Measurements from ENCODE around the gene TENM4. TPM values are rescaled to one million over a fixed set of nuclear protein-coding genes. Genes with fewer than 3 reads are reported as not detected.

Gene TENM4
- total RNA-seq, 1 experiment from 2014 or later = 25.0 TPM

DNA sequence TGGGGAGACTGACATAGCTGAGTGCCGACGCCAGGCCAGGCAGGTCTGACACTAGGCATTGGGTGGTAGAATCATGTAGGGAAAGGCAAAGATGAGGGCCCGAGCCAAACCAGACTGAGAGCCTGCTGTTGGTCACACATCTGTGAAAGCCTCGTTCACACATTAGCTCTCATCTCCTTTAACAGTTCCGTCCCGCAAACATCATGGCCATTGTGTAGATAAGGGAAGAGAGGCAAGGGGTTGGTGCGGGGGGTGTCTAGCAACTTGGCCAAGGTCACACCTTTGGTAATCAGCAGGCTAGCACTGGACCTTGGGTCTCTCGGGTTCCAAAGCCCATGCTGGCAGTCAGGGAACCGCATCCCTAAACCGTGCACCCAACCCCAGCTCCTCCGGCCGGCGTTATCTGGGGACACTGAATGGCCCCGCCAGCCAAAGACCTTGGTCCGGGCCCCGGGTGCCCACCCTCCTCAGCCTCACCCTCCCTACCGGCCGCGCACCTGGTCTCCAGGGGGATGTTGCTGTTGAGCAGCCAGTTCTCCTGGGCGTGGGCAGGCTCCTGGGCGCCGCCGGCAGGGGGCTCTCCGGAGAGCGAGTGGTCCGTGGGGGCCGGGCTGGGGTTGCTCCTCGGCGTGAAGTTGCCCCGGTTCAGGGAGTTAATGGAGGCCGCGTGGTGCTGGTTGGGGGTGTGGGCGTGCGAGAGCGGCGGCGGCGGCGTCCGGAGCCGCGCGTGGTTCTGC, 537.9 kb downstream of the TENM4 start:
- 0 out of 2 replicates have a peak, but pooled peaks cover 3% of the 10 kb centered on the region for H3K4me1 Mint-ChIP-seq
- ChIA-PET POLR2A (no interaction called here), CTCF (no interaction called here)
- TF ChIP-seq FOXJ3 (CRISPR knock-in tag; IDR thresholded peaks at IDR 0.05; ENCODE audit: borderline replicate concordance) = no peak
- no peak for TF ChIP-seq SOX15 (CRISPR knock-in tag; IDR thresholded peaks at IDR 0.05)
- no peak for TF ChIP-seq HMGA2 (CRISPR knock-in tag; IDR thresholded peaks at IDR 0.05)
- no peak for TF ChIP-seq ZNF263 (CRISPR knock-in tag; IDR thresholded peaks at IDR 0.05; ENCODE audit: low read depth)
- no peak for TF ChIP-seq FOXK1 (CRISPR knock-in tag; IDR thresholded peaks at IDR 0.05)
- no peak for TF ChIP-seq SMAD4 (CRISPR knock-in tag; IDR thresholded peaks at IDR 0.05)
- TF ChIP-seq JUN (CRISPR knock-in tag; IDR thresholded peaks at IDR 0.05) = no peak
- TF ChIP-seq, protein P1, sequence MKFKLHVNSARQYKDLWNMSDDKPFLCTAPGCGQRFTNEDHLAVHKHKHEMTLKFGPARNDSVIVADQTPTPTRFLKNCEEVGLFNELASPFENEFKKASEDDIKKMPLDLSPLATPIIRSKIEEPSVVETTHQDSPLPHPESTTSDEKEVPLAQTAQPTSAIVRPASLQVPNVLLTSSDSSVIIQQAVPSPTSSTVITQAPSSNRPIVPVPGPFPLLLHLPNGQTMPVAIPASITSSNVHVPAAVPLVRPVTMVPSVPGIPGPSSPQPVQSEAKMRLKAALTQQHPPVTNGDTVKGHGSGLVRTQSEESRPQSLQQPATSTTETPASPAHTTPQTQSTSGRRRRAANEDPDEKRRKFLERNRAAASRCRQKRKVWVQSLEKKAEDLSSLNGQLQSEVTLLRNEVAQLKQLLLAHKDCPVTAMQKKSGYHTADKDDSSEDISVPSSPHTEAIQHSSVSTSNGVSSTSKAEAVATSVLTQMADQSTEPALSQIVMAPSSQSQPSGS (CRISPR knock-in tag; IDR thresholded peaks at IDR 0.05; ENCODE audit: borderline replicate concordance, low read depth) = no peak
- TF ChIP-seq, protein P2, sequence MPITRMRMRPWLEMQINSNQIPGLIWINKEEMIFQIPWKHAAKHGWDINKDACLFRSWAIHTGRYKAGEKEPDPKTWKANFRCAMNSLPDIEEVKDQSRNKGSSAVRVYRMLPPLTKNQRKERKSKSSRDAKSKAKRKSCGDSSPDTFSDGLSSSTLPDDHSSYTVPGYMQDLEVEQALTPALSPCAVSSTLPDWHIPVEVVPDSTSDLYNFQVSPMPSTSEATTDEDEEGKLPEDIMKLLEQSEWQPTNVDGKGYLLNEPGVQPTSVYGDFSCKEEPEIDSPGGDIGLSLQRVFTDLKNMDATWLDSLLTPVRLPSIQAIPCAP (CRISPR knock-in tag; IDR thresholded peaks at IDR 0.05) = no peak
- TF ChIP-seq, protein P3, sequence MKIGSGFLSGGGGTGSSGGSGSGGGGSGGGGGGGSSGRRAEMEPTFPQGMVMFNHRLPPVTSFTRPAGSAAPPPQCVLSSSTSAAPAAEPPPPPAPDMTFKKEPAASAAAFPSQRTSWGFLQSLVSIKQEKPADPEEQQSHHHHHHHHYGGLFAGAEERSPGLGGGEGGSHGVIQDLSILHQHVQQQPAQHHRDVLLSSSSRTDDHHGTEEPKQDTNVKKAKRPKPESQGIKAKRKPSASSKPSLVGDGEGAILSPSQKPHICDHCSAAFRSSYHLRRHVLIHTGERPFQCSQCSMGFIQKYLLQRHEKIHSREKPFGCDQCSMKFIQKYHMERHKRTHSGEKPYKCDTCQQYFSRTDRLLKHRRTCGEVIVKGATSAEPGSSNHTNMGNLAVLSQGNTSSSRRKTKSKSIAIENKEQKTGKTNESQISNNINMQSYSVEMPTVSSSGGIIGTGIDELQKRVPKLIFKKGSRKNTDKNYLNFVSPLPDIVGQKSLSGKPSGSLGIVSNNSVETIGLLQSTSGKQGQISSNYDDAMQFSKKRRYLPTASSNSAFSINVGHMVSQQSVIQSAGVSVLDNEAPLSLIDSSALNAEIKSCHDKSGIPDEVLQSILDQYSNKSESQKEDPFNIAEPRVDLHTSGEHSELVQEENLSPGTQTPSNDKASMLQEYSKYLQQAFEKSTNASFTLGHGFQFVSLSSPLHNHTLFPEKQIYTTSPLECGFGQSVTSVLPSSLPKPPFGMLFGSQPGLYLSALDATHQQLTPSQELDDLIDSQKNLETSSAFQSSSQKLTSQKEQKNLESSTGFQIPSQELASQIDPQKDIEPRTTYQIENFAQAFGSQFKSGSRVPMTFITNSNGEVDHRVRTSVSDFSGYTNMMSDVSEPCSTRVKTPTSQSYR (CRISPR knock-in tag; IDR thresholded peaks at IDR 0.05) = no peak
- TF ChIP-seq, protein P4, sequence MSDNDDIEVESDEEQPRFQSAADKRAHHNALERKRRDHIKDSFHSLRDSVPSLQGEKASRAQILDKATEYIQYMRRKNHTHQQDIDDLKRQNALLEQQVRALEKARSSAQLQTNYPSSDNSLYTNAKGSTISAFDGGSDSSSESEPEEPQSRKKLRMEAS (CRISPR knock-in tag; IDR thresholded peaks at IDR 0.05) = no peak
- H3K4me3 Mint-ChIP-seq = no peak overlapping the region
- H3K27ac Mint-ChIP-seq = no peak overlapping the region
- no peaks in the 10 kb centered on the region for H3K36me3 Mint-ChIP-seq
- ATAC-seq = no peak
- H3K9me3 Mint-ChIP-seq = no peaks in the 10 kb centered on the region
- H3K27me3 Mint-ChIP-seq (ENCODE audit: low read depth) = no peaks in the 10 kb centered on the region
- DNase-seq (ENCODE audit: low spot score) = no peak

DNA sequence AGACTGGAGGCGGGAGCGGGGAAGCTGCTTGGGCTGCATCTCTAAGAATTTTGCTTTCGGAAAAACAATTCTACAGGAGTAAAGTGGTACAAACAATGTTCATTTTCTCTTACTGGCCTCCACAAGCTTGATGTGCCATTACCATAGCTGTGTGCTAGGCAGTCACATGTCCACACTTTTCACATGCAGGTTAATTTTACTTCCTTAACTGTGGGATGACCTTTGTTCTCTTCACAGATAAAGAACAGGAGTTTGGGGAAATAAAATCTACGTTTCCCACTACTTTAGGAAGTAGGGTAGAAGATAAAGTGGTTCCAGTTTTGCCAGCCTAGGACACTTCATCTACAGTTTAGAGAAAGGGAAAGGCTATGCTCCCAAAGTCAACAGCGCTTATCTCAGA, 539.0 kb downstream of the TENM4 start:
- no peaks in the 10 kb centered on the region for H3K36me3 Mint-ChIP-seq
- 0 out of 2 replicates have a peak, but pooled peaks cover 3% of the 10 kb centered on the region for H3K4me1 Mint-ChIP-seq
- ChIA-PET CTCF (no interaction called here), POLR2A (no interaction called here)
- no peaks in the 10 kb centered on the region for H3K9me3 Mint-ChIP-seq
- ATAC-seq (no peak), DNase-seq (ENCODE audit: low spot score) (no peak)
- no peak overlapping the region for H3K4me3 Mint-ChIP-seq
- no peak overlapping the region for H3K27ac Mint-ChIP-seq
- H3K27me3 Mint-ChIP-seq (ENCODE audit: low read depth) = no peaks in the 10 kb centered on the region
- no peak for TF ChIP-seq TP53 (CRISPR knock-in tag; IDR thresholded peaks at IDR 0.05)
- TF ChIP-seq, protein P5, sequence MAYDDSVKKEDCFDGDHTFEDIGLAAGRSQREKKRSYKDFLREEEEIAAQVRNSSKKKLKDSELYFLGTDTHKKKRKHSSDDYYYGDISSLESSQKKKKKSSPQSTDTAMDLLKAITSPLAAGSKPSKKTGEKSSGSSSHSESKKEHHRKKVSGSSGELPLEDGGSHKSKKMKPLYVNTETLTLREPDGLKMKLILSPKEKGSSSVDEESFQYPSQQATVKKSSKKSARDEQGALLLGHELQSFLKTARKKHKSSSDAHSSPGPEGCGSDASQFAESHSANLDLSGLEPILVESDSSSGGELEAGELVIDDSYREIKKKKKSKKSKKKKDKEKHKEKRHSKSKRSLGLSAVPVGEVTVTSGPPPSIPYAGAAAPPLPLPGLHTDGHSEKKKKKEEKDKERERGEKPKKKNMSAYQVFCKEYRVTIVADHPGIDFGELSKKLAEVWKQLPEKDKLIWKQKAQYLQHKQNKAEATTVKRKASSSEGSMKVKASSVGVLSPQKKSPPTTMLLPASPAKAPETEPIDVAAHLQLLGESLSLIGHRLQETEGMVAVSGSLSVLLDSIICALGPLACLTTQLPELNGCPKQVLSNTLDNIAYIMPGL (CRISPR knock-in tag; IDR thresholded peaks at IDR 0.05) = no peak
- no peak for TF ChIP-seq PRRX2 (CRISPR knock-in tag; IDR thresholded peaks at IDR 0.05)
- no peak for TF ChIP-seq NFYB (CRISPR knock-in tag; conservative IDR thresholded peaks at IDR 0.05; ENCODE audit: low read depth)
- no peak for TF ChIP-seq NR3C1 (CRISPR knock-in tag; conservative IDR thresholded peaks at IDR 0.05; ENCODE audit: low read depth)
- no peak for TF ChIP-seq NFE2L1 (CRISPR knock-in tag; IDR thresholded peaks at IDR 0.05)
- TF ChIP-seq, protein P6, sequence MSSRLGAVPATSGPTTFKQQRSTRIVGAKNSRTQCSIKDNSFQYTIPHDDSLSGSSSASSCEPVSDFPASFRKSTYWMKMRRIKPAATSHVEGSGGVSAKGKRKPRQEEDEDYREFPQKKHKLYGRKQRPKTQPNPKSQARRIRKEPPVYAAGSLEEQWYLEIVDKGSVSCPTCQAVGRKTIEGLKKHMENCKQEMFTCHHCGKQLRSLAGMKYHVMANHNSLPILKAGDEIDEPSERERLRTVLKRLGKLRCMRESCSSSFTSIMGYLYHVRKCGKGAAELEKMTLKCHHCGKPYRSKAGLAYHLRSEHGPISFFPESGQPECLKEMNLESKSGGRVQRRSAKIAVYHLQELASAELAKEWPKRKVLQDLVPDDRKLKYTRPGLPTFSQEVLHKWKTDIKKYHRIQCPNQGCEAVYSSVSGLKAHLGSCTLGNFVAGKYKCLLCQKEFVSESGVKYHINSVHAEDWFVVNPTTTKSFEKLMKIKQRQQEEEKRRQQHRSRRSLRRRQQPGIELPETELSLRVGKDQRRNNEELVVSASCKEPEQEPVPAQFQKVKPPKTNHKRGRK (CRISPR knock-in tag; IDR thresholded peaks at IDR 0.05; ENCODE audit: borderline replicate concordance) = no peak
- TF ChIP-seq, protein P7, sequence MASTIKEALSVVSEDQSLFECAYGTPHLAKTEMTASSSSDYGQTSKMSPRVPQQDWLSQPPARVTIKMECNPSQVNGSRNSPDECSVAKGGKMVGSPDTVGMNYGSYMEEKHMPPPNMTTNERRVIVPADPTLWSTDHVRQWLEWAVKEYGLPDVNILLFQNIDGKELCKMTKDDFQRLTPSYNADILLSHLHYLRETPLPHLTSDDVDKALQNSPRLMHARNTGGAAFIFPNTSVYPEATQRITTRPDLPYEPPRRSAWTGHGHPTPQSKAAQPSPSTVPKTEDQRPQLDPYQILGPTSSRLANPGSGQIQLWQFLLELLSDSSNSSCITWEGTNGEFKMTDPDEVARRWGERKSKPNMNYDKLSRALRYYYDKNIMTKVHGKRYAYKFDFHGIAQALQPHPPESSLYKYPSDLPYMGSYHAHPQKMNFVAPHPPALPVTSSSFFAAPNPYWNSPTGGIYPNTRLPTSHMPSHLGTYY (CRISPR knock-in tag; IDR thresholded peaks at IDR 0.05) = no peak
- TF ChIP-seq, protein P8, sequence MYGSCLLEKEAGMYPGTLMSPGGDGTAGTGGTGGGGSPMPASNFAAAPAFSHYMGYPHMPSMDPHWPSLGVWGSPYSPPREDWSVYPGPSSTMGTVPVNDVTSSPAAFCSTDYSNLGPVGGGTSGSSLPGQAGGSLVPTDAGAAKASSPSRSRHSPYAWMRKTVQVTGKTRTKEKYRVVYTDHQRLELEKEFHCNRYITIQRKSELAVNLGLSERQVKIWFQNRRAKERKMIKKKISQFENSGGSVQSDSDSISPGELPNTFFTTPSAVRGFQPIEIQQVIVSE (CRISPR knock-in tag; IDR thresholded peaks at IDR 0.05; ENCODE audit: borderline replicate concordance) = no peak
- TF ChIP-seq TEAD4 (CRISPR knock-in tag; IDR thresholded peaks at IDR 0.05) = no peak
- TF ChIP-seq ESRRA (CRISPR knock-in tag; IDR thresholded peaks at IDR 0.05; ENCODE audit: borderline replicate concordance) = no peak
- TF ChIP-seq, protein P9, sequence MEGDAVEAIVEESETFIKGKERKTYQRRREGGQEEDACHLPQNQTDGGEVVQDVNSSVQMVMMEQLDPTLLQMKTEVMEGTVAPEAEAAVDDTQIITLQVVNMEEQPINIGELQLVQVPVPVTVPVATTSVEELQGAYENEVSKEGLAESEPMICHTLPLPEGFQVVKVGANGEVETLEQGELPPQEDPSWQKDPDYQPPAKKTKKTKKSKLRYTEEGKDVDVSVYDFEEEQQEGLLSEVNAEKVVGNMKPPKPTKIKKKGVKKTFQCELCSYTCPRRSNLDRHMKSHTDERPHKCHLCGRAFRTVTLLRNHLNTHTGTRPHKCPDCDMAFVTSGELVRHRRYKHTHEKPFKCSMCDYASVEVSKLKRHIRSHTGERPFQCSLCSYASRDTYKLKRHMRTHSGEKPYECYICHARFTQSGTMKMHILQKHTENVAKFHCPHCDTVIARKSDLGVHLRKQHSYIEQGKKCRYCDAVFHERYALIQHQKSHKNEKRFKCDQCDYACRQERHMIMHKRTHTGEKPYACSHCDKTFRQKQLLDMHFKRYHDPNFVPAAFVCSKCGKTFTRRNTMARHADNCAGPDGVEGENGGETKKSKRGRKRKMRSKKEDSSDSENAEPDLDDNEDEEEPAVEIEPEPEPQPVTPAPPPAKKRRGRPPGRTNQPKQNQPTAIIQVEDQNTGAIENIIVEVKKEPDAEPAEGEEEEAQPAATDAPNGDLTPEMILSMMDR (IDR thresholded peaks at IDR 0.05) = no peak

Measured in WTC11 (cell line).